ENCODE results near the gene KIF27.
"Not testable (repeated sequence)": the region's sequence is repeated elsewhere in the genome, so short reads cannot be mapped to it uniquely, and the experiment has no call there.

Gene KIF27, protein sequence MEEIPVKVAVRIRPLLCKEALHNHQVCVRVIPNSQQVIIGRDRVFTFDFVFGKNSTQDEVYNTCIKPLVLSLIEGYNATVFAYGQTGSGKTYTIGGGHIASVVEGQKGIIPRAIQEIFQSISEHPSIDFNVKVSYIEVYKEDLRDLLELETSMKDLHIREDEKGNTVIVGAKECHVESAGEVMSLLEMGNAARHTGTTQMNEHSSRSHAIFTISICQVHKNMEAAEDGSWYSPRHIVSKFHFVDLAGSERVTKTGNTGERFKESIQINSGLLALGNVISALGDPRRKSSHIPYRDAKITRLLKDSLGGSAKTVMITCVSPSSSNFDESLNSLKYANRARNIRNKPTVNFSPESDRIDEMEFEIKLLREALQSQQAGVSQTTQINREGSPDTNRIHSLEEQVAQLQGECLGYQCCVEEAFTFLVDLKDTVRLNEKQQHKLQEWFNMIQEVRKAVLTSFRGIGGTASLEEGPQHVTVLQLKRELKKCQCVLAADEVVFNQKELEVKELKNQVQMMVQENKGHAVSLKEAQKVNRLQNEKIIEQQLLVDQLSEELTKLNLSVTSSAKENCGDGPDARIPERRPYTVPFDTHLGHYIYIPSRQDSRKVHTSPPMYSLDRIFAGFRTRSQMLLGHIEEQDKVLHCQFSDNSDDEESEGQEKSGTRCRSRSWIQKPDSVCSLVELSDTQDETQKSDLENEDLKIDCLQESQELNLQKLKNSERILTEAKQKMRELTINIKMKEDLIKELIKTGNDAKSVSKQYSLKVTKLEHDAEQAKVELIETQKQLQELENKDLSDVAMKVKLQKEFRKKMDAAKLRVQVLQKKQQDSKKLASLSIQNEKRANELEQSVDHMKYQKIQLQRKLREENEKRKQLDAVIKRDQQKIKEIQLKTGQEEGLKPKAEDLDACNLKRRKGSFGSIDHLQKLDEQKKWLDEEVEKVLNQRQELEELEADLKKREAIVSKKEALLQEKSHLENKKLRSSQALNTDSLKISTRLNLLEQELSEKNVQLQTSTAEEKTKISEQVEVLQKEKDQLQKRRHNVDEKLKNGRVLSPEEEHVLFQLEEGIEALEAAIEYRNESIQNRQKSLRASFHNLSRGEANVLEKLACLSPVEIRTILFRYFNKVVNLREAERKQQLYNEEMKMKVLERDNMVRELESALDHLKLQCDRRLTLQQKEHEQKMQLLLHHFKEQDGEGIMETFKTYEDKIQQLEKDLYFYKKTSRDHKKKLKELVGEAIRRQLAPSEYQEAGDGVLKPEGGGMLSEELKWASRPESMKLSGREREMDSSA (N-terminal part only)

DNA sequence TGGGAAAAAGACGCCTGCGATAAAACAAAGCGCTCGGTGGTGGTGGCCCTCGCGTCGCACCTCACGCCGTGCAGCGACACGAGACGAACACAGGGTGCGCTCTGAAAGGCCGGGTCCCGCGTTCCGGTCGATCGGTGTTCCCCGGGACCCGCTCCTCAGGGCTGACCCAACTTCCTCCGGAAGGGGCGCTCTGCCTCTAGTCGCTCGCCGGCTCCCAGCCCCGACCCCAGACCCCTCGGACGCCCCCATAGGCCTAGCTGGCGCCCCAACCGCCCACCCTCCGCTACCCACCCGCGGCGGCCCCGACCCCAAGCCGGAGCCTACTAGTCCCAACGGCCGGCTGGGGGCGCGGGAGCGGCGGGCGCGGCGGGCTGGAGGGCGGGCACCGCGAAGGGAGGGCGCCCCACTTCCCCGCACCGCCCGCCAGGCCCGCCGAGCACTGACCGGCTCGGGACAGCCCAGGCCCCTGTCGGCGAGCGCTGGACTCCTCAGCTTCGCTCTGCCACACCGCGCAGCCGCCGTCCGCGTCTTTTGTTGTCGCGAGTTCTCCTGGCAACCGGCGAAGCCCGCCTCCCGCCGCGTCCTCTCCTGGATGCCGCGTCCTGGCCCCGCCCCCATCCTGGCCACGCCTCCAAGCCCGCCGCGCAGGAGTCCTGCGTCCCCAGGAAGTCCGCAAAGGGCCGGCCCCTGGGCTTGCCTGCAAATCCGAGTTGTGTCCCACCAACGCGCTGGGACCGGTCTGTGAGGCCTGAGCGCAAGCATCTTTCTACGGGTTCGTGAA, at the start of gene KIF27:
Gene KIF27, minus strand, starts transcription at position 506 of the 781 bp plus-strand sequence. CDS start 5,841 bp downstream, outside the sequence.
- peak; percentile 77 for DNase-seq (ENCODE audit: low read depth)

- DNase-seq (ENCODE audit: low read depth) = no peak
Measured at GRCh38 chr9:83969602-83970001, 48.4 kb upstream of the KIF27 start.

- DNase-seq (ENCODE audit: low read depth) = no peak
Measured at GRCh38 chr9:83967073-83967472, 45.8 kb upstream of the KIF27 start.

DNA sequence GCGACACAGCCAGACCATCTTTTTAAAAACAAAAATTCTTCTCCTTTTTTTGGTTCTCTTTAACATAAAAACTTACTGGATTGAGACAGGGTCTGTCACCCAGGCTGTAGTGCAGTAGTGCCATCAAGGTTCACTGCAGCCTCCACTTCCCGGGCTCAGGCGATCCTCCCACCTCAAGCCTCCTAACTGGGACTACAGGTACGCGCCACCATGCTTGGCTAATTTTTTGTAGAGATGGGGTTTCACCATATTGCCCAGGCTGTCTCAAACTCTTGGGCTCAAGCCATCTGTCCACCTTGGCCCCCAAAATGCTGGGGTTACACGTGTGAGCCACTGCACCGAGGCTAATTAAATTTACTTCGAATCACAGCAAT, 45.0 kb upstream of the KIF27 start:
- DNase-seq (ENCODE audit: low read depth) = no peak

DNA sequence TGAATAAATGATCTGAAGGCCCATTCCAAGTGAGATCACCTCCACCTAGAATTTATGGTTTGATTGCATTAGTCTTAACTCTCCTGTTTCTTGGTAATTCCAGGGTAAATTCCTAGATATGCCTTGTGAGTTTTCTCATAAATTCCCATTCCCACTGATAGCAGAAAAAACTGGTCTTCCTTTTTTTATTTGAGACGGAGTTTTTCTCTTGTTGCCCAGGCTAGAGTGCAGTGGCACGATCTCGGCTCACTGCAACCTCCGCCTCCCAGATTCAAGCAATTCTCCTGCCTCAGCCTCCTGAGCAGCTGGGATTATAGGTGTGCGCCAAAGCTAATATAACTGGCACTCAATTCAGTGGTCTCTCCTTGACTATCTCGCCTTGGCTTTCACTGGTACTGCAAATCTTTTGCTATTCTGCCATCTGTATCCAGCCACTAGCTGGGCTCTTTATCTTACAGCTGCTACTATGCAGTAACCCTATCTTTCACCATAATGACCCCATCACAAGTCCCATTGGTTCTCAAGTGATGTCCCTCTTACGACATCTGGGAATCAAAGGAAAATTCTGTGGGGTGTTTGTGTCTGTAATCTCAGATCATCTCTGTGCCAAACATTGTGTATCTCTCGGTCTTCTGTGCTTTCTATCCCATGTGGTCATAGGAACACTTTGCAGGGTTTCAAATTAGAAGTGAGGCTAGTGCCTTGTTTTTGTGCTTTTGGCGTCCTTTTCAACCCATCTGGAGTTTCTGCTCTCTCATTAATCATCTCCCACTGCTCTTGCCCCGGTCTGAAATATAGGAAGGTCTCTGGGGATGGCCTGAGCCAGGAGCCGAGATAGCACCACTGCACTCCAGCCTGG, 44.3 kb upstream of the KIF27 start:
- no peak for DNase-seq (ENCODE audit: low read depth)

- no peak for DNase-seq (ENCODE audit: low read depth)
Measured at GRCh38 chr9:83964973-83965349, 43.7 kb upstream of the KIF27 start.

GRCh38 chr9:83962165-83962564, 40.9 kb upstream of the KIF27 start:
- no peak for DNase-seq (ENCODE audit: low read depth)

DNA sequence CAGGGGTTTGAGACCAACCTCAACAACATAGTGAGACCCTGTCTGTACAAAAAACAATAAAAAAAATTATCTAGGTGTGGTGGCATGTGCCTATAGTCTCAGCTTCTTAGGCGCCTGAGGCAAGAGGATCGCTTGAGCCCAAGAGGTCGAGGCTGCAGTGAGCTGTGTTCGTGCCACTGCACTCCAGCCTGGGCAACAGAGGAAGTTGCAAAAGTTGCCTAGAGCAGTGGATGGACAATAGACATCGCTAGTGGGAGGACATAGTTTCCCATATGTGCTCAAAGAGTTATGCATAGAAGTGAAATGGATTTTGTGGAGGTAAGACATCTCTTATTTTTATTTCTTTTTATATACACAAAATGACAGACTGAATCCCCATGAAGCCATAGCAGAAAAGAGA, 39.8 kb upstream of the KIF27 start:
- no peak for DNase-seq (ENCODE audit: low read depth)

DNA sequence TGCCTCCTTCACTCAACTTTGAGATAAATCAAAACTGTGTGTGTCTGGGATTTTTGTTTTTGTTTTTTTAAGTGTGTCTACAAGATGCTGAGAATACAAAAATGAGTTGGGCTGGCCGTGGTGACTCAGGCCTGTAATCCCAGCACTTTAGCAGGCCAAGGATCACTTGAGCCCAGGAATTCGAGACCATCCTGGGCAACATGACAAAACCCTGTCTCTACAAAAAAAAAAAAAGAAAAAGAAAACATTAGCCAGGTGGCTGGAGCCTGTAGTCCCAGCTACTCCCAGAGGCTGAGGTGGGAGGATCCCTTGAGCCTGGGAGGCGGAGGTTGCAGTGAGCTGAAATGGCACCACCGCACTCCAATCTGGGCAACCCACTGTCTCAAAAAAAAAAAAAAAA, 37.8 kb upstream of the KIF27 start:
- no peak for DNase-seq (ENCODE audit: low read depth)

DNA sequence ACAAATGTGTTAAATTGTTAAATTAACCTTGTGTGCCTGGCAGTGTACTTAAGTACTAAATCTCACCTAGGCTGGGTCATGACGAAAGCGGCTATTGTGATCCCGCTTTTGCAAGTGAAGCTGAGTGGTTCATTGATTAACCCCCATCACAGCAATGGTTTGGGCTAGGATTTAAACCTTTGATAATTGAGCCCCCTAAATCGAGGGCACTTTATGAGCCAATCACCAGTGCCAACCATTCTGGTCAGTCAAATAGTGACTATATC, 35.9 kb upstream of the KIF27 start:
- DNase-seq (ENCODE audit: low read depth) = no peak

DNA sequence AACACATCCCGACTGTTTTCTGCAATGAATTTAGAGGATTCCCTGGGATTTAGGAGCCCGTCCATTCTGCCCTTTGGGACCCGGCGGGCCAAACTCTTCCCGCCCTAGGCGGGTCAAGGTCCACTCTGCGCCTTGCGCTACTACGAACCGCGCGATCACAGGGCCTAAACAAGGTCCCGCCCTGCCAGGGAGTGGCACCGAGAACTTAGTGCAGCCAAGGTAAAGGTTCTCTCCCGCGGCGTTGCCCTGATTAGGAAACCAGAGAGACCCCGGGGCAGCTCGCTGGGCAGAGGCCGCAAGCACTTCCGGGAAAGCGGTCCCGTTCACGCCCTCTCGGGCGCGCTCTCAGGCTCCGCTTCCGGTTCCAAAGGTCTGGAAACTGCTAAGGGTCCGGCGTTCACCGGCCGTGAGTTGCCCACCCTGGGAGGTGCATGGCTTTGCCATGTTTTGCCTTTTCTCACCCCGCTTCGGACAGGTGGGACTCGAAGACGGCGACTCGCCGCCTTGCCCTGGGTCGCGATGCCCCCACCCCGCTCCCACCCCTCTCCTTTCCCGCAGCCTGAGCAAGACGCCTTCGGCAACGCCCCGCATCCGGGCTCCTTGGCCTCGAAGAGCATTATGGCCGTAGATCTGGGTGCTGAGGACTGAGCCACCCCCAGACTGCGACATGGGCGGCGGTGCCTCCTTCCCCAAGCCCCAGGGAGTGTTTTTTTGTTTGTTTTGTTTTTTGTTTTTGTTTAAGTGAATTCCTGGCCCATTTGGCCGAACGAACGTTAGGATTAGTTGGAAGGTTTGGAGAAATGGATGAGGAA, 35.4 kb upstream of the KIF27 start:
- DNase-seq (ENCODE audit: low read depth) = no peak

DNA sequence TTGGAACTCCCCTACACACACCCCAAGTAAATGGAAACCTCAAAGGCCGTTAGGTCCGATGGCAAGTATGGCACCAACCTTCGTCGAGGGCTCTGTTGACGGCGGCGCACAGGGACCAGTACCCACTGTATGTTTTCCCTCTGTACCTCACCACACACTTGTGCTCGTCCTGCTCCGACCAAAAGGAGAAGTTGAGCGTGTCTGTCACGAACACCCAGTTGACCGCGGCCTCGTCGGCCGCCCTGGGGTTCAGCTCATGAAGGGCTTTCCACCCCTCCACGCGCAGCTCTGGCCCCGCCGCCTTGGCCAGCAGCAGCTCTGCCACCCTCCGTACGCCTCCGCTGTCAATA, 34.8 kb upstream of the KIF27 start:
- no peak for DNase-seq (ENCODE audit: low read depth)

- not testable (repeated sequence) for DNase-seq (ENCODE audit: low read depth)
Measured at GRCh38 chr9:83948096-83948495, 26.9 kb upstream of the KIF27 start.

- DNase-seq (ENCODE audit: low read depth) = no peak
Measured at GRCh38 chr9:83940590-83941303, 19.5 kb upstream of the KIF27 start.

DNA sequence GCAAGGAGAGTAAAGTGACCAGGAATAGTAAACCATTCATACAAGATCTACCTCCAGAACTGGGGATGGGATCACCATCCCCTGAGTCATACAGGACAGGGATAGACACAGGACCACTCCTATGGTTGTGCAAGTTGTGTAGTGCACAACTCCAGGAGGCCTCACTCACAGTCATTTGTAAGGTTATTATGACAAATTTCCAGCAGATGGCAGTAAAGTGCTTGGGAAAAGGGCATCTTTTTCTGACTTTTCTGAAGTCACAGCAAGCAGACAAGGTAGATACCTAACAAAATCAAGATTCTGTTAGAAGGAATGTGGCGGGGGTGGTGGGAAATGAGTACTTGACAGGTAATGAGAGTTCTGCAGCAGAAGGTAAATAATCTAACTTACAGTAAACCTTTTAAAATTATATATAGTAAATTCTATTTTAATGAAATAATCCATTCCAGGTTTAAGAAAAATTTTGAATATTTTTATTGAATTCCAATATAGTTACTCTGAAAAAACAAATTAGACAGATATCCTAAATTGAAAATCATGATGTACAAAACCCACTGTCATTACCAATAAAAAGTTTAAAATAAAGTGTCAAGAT, 16.7 kb upstream of the KIF27 start:
- no peak for DNase-seq (ENCODE audit: low read depth)

DNA sequence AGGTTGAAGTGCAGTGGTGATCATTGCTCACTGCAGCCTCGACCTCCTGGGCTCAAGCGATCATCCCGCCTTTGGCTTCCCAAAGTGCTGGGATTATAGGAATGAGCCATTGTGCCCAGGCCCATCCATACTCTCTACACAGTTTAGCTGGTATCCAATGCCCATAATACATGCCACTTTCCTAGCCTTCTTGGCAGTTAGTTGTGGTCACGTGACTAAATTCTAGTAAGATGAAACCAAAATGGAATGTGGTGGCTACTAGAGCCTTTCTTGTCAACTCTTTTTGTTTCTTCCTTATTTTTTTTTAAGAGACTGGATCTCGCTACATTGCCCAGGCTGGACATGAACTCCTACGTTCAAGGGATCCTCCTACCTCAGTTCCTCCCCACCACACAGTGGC, 15.3 kb upstream of the KIF27 start:
- DNase-seq (ENCODE audit: low read depth) = peak; percentile 33

DNA sequence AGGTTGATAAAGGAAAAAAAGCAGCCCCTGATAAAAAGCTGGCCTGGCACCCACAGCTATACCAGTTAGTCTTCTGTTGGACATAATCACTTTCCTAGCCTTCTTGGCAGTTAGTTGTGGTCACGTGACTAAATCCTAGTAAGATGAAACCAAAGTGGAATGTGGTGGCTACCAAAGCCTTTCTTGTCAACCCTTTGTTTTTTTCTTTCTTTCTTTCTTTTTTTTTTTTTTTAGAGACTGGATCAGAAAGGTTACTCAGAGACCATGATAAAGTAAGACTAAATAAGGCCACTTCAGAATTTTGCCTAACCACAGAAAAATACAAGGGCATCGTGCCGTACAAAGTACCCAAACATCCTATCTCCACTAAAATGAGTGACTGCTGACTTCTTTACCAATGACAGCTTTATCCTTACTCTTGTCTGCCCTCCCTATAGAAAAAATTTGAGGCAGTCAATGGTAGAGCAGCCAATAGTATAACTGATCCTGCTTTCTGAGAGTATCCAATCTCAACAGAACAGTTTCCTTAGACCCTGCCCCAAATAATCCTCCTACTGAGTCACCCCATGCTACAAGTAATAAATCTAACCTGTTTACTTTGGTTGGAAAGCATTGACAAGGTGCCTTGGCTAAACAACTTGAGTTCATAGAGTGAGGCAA, 14.2 kb upstream of the KIF27 start:
- DNase-seq (ENCODE audit: low read depth) = peak; percentile 61

- DNase-seq (ENCODE audit: low read depth) = peak; percentile 27
Measured at GRCh38 chr9:83934569-83935275, 13.5 kb upstream of the KIF27 start.

Data from HS-27A (cell line).